ENCODE results near the gene GADL1. TPM values are rescaled to one million over a fixed set of nuclear protein-coding genes. Genes with fewer than 3 reads are reported as not detected.

The GADL1 gene
- total and polyA plus RNA-seq, 9 donors: 9.8 to 25.7 (median 19.1) TPM

GRCh38 chr3:30855400-30856292 is 38.8 kb downstream of the GADL1 start:
- peak; percentile 74 for DNase-seq
- no CpG with 5 or more reads among the region's 6 CpGs for WGBS (ENCODE audit: insufficient coverage)
- Histone ChIP-seq H3K9me3 (replicated peaks; ENCODE audit: control insufficient read depth, low read depth, low read length) (no peaks in the 10 kb centered on the region), H3K4me1 (ENCODE audit: control insufficient read depth, insufficient read depth, low read length) (no peaks in the 10 kb centered on the region), H3K27ac (ENCODE audit: low read length) (peak overlapping the region; percentile 0), H3K27me3 (ENCODE audit: control insufficient read depth, insufficient read depth, low read length) (no peaks in the 10 kb centered on the region), H3K36me3 (ENCODE audit: control insufficient read depth, insufficient read depth, low read length) (no peaks in the 10 kb centered on the region), H3K4me3 (ENCODE audit: low read length) (no peak overlapping the region)

GRCh38 chr3:30852833-30853232 is 41.6 kb downstream of the GADL1 start:
- Histone ChIP-seq H3K27ac (ENCODE audit: low read length) (no peak overlapping the region), H3K4me1 (ENCODE audit: control insufficient read depth, insufficient read depth, low read length) (peaks cover 4% of the 10 kb centered on the region), H3K36me3 (ENCODE audit: control insufficient read depth, insufficient read depth, low read length) (no peaks in the 10 kb centered on the region), H3K27me3 (ENCODE audit: control insufficient read depth, insufficient read depth, low read length) (no peaks in the 10 kb centered on the region), H3K4me3 (ENCODE audit: low read length) (no peak overlapping the region), H3K9me3 (replicated peaks; ENCODE audit: control insufficient read depth, low read depth, low read length) (no peaks in the 10 kb centered on the region)
- WGBS (ENCODE audit: insufficient coverage): 72% methylated on average over 4 of the region's 4 CpGs
- no peak for DNase-seq

GRCh38 chr3:30848087-30848779 is 46.2 kb downstream of the GADL1 start:
- Histone ChIP-seq H3K4me1 (ENCODE audit: control insufficient read depth, insufficient read depth, low read length) (peaks cover 16% of the 10 kb centered on the region), H3K36me3 (ENCODE audit: control insufficient read depth, insufficient read depth, low read length) (no peaks in the 10 kb centered on the region), H3K27ac (ENCODE audit: low read length) (peak overlapping the region; percentile 81), H3K9me3 (replicated peaks; ENCODE audit: control insufficient read depth, low read depth, low read length) (no peaks in the 10 kb centered on the region), H3K4me3 (ENCODE audit: low read length) (no peak overlapping the region), H3K27me3 (ENCODE audit: control insufficient read depth, insufficient read depth, low read length) (no peaks in the 10 kb centered on the region)
- WGBS (ENCODE audit: insufficient coverage): no CpG with 5 or more reads among the region's 3 CpGs
- DNase-seq: peak; percentile 77

DNA sequence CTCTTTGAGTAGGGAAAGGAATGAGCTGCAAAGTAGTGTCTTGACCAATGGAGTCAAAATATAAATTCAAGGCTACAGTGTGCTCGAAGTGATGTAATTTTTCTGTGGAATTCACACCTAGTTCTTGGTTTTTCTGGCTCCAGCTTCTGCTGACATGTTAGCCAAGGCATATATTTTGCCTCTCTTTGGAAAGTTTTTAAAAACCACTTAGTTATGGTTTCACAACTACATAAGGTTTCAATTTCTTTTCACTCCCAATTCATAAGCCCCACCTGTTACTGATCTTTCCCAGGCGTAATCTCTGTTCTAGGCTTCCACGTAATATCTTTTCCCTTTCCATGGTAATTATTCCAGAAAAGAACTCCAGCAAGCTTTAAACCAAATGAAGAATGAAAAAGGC is 46.9 kb downstream of the GADL1 start:
- Histone ChIP-seq H3K27ac (ENCODE audit: low read length) (peak overlapping the region; percentile 81), H3K27me3 (ENCODE audit: control insufficient read depth, insufficient read depth, low read length) (no peaks in the 10 kb centered on the region), H3K4me1 (ENCODE audit: control insufficient read depth, insufficient read depth, low read length) (peaks cover 16% of the 10 kb centered on the region), H3K36me3 (ENCODE audit: control insufficient read depth, insufficient read depth, low read length) (no peaks in the 10 kb centered on the region), H3K9me3 (replicated peaks; ENCODE audit: control insufficient read depth, low read depth, low read length) (no peaks in the 10 kb centered on the region), H3K4me3 (ENCODE audit: low read length) (no peak overlapping the region)
- DNase-seq: peak; percentile 77
- WGBS (ENCODE audit: insufficient coverage): 40% methylated on average over 1 of the region's 3 CpGs

DNA sequence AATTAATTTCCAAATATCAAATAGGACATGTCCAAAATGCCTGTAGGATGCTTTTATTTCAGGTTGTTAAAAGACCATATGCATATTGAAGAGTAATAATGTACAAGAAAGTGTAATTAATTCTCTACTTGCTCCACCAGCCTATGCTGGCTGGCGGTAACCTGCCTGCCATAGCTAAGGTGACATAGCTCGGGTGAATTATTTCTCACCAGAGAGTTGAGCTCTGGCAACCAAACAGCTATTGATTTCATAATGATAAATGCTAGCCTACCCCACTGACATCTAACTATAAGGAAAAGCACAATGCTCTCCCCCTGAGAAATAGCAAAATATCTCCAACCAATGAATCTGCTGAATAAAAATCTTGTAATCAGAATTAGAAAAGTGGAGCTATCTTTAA is 48.9 kb downstream of the GADL1 start:
- H3K27me3 ChIP-seq (ENCODE audit: control insufficient read depth, insufficient read depth, low read length): no peaks in the 10 kb centered on the region
- H3K27ac ChIP-seq (ENCODE audit: low read length): no peak overlapping the region
- DNase-seq: no peak
- no peak overlapping the region for H3K4me3 ChIP-seq (ENCODE audit: low read length)
- no peaks in the 10 kb centered on the region for H3K36me3 ChIP-seq (ENCODE audit: control insufficient read depth, insufficient read depth, low read length)
- H3K9me3 ChIP-seq (replicated peaks; ENCODE audit: control insufficient read depth, low read depth, low read length): no peaks in the 10 kb centered on the region
- H3K4me1 ChIP-seq (ENCODE audit: control insufficient read depth, insufficient read depth, low read length): peaks cover 16% of the 10 kb centered on the region
- WGBS (ENCODE audit: insufficient coverage): no CpG with 5 or more reads among the region's 2 CpGs

- Histone ChIP-seq H3K36me3 (ENCODE audit: control insufficient read depth, insufficient read depth, low read length) (no peaks in the 10 kb centered on the region), H3K27me3 (ENCODE audit: control insufficient read depth, insufficient read depth, low read length) (no peaks in the 10 kb centered on the region), H3K4me1 (ENCODE audit: control insufficient read depth, insufficient read depth, low read length) (peaks cover 16% of the 10 kb centered on the region), H3K9me3 (replicated peaks; ENCODE audit: control insufficient read depth, low read depth, low read length) (no peaks in the 10 kb centered on the region), H3K27ac (ENCODE audit: low read length) (peak overlapping the region; percentile 22), H3K4me3 (ENCODE audit: low read length) (no peak overlapping the region)
- 0% methylated on average over 2 of the region's 10 CpGs for WGBS (ENCODE audit: insufficient coverage)
- DNase-seq: peak; percentile 93
Measured at GRCh38 chr3:30843877-30844276, 50.6 kb downstream of the GADL1 start.

- no peaks in the 10 kb centered on the region for H3K36me3 ChIP-seq (ENCODE audit: control insufficient read depth, insufficient read depth, low read length)
- no peak overlapping the region for H3K4me3 ChIP-seq (ENCODE audit: low read length)
- peaks cover 5% of the 10 kb centered on the region for H3K4me1 ChIP-seq (ENCODE audit: control insufficient read depth, insufficient read depth, low read length)
- no peaks in the 10 kb centered on the region for H3K27me3 ChIP-seq (ENCODE audit: control insufficient read depth, insufficient read depth, low read length)
- H3K27ac ChIP-seq (ENCODE audit: low read length): no peak overlapping the region
- no CpG with 5 or more reads among the region's 1 CpG for WGBS (ENCODE audit: insufficient coverage)
- H3K9me3 ChIP-seq (replicated peaks; ENCODE audit: control insufficient read depth, low read depth, low read length): no peaks in the 10 kb centered on the region
- no peak for DNase-seq
Measured at GRCh38 chr3:30836141-30836540, 58.3 kb downstream of the GADL1 start.

- Histone ChIP-seq H3K36me3 (ENCODE audit: control insufficient read depth, insufficient read depth, low read length) (no peaks in the 10 kb centered on the region), H3K4me1 (ENCODE audit: control insufficient read depth, insufficient read depth, low read length) (peaks cover 5% of the 10 kb centered on the region), H3K27me3 (ENCODE audit: control insufficient read depth, insufficient read depth, low read length) (no peaks in the 10 kb centered on the region), H3K27ac (ENCODE audit: low read length) (no peak overlapping the region), H3K4me3 (ENCODE audit: low read length) (no peak overlapping the region), H3K9me3 (replicated peaks; ENCODE audit: control insufficient read depth, low read depth, low read length) (no peaks in the 10 kb centered on the region)
- no CpG with 5 or more reads among the region's 2 CpGs for WGBS (ENCODE audit: insufficient coverage)
- DNase-seq: no peak
Measured at GRCh38 chr3:30835667-30836066, 58.8 kb downstream of the GADL1 start.

GRCh38 chr3:30832961-30833575 is 61.4 kb downstream of the GADL1 start:
- no peaks in the 10 kb centered on the region for H3K9me3 ChIP-seq (replicated peaks; ENCODE audit: control insufficient read depth, low read depth, low read length)
- WGBS (ENCODE audit: insufficient coverage): 33% methylated on average over 1 of the region's 4 CpGs
- H3K36me3 ChIP-seq (ENCODE audit: control insufficient read depth, insufficient read depth, low read length): no peaks in the 10 kb centered on the region
- peak; percentile 44 for DNase-seq
- H3K4me1 ChIP-seq (ENCODE audit: control insufficient read depth, insufficient read depth, low read length): peaks cover 5% of the 10 kb centered on the region
- no peak overlapping the region for H3K27ac ChIP-seq (ENCODE audit: low read length)
- no peak overlapping the region for H3K4me3 ChIP-seq (ENCODE audit: low read length)
- H3K27me3 ChIP-seq (ENCODE audit: control insufficient read depth, insufficient read depth, low read length): no peaks in the 10 kb centered on the region

- Histone ChIP-seq H3K36me3 (ENCODE audit: control insufficient read depth, insufficient read depth, low read length) (no peaks in the 10 kb centered on the region), H3K4me1 (ENCODE audit: control insufficient read depth, insufficient read depth, low read length) (peaks cover 5% of the 10 kb centered on the region), H3K27me3 (ENCODE audit: control insufficient read depth, insufficient read depth, low read length) (no peaks in the 10 kb centered on the region), H3K9me3 (replicated peaks; ENCODE audit: control insufficient read depth, low read depth, low read length) (no peaks in the 10 kb centered on the region), H3K27ac (ENCODE audit: low read length) (peak overlapping the region; percentile 8), H3K4me3 (ENCODE audit: low read length) (no peak overlapping the region)
- no CpG with 5 or more reads among the region's 1 CpG for WGBS (ENCODE audit: insufficient coverage)
- no peak for DNase-seq
Measured at GRCh38 chr3:30827080-30827479, 67.4 kb downstream of the GADL1 start.
